Uterus (tissue), 2 donors: ENCODE results near the gene CADM2.

ENCODE experiments used
- CTCF ChIP-seq, 4 experiments: fragments of 200-600 bp in 2 of 4; fragments of 450-650 bp in 2 of 4; sonication (generic) in 2 of 4; IDR thresholded peaks; one replicate each; pipeline ENCODE4 v1.5.1; 2016 to 2019; ENCODE audit warnings: antibody characterized with exemption in 4 of 4, mild to moderate bottlenecking in 2 of 4, moderate library complexity in 1 of 4
- POLR2A ChIP-seq, 2 donors: fragments of 450-650 bp; IDR thresholded peaks; one replicate each; pipeline ENCODE4 v1.6.1; 2016; ENCODE audit warnings: antibody characterized with exemption in 2 of 2, mild to moderate bottlenecking in 1 of 2, moderate library complexity in 1 of 2

- TF ChIP-seq CTCF (IDR thresholded peaks at IDR 0.05), result no peak
- no peak for TF ChIP-seq POLR2A (IDR thresholded peaks at IDR 0.05)
Observed at GRCh38 chr3:85758442-85758841, 799.7 kb downstream of the CADM2 start.
